Right lobe of liver (tissue), 4 donors: ENCODE results near the gene RPS27L.

ENCODE experiments used
- CTCF ChIP-seq, 4 donors: fragments of 200-600 bp in 3 of 4; fragments of 450-650 bp in 1 of 4; IDR thresholded peaks; one replicate each; pipeline versions ENCODE4 v1.5.1 to v1.8.0; 2016 to 2022; ENCODE audit warnings: antibody characterized with exemption in 4 of 4, mild to moderate bottlenecking in 2 of 4
- POLR2A ChIP-seq: fragments of 450-650 bp; IDR thresholded peaks from one replicate; pipeline ENCODE4 v1.6.1; 2017; ENCODE audit warnings: antibody characterized with exemption, mild to moderate bottlenecking
- donor health status: DM: no; HTN: no; CAD: no.
- donor health status: DM: no; HTN: no; CAD: no.
- donor health status: DM: no; HTN: yes; CAD: no.

GRCh38 chr15:63197626-63198025, 40.3 kb upstream of the RPS27L start:
- TF ChIP-seq POLR2A (no peak), CTCF (IDR thresholded peaks at IDR 0.05) (no peak)
